ENCODE results near the gene LENG1.

DNA sequence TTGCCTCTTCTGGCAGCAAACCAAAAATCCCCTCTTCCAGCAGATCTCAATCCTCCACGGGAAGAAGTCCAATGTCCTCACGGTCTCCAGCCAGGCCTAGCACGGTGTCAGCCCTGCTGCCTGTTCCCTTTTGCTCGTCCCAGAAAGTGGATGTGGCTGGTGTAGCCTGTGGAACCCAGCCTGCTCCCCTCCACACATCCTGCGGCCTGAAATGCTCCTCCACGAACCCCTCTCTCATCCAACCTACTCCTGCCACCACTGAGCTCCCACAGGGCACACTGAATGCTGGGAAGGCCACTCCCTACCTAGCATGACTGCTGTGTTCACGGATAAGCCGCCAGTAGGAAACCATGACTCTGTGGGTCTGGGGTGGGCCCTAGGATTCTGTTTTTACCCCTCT lies 26.8 kb upstream of the LENG1 start:
- TF ChIP-seq CTCF (tag by site-specific recombination; IDR thresholded peaks at IDR 0.05) (no peak), KLF8 (tag by site-specific recombination; IDR thresholded peaks at IDR 0.05) (no peak), AEBP2 (tag by site-specific recombination; IDR thresholded peaks at IDR 0.05; ENCODE audit: borderline replicate concordance) (no peak)
